ENCODE measurements around the gene PURA.

- no peak for TF ChIP-seq JUN (IDR thresholded peaks at IDR 0.05; ENCODE audit: borderline replicate concordance, insufficient read depth, insufficient read length, low read depth)
- TF ChIP-seq, protein P1, sequence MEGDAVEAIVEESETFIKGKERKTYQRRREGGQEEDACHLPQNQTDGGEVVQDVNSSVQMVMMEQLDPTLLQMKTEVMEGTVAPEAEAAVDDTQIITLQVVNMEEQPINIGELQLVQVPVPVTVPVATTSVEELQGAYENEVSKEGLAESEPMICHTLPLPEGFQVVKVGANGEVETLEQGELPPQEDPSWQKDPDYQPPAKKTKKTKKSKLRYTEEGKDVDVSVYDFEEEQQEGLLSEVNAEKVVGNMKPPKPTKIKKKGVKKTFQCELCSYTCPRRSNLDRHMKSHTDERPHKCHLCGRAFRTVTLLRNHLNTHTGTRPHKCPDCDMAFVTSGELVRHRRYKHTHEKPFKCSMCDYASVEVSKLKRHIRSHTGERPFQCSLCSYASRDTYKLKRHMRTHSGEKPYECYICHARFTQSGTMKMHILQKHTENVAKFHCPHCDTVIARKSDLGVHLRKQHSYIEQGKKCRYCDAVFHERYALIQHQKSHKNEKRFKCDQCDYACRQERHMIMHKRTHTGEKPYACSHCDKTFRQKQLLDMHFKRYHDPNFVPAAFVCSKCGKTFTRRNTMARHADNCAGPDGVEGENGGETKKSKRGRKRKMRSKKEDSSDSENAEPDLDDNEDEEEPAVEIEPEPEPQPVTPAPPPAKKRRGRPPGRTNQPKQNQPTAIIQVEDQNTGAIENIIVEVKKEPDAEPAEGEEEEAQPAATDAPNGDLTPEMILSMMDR (IDR thresholded peaks at IDR 0.05; ENCODE audit: extremely low read depth in 1 of 2, insufficient read depth in 1 of 2, low read depth in 1 of 2, low read length in 2 of 2): no peak
These were observed 1.2 kb upstream of the PURA start for GRCh38 chr5:140112685-140113179.
